Glutamatergic neuron (in vitro differentiated cells): ENCODE measurements around the gene CYP8B1. TPM values are rescaled to one million over a fixed set of nuclear protein-coding genes. Genes with fewer than 3 reads are reported as not detected.

ENCODE experiments used
- DNase-seq: peaks from one replicate; pipeline ENCODE4 v3.0.0; 2022
- H3K27ac Mint-ChIP-seq: one replicate; pipeline ENCODE4 v1.8.0; 2020; ENCODE audit warnings: mild to moderate bottlenecking, mixed read lengths, inconsistent platforms; ENCODE audit not compliant: unreplicated experiment
- H3K27me3 Mint-ChIP-seq: one replicate; pipeline ENCODE4 v1.8.0; 2020; ENCODE audit warnings: mild to moderate bottlenecking, moderate library complexity, mixed read lengths, inconsistent platforms; ENCODE audit not compliant: unreplicated experiment
- H3K36me3 Mint-ChIP-seq: one replicate; pipeline ENCODE4 v1.8.0; 2020; ENCODE audit warnings: mild to moderate bottlenecking, mixed read lengths, inconsistent platforms; ENCODE audit not compliant: unreplicated experiment
- H3K4me1 Mint-ChIP-seq: one replicate; pipeline ENCODE4 v1.8.0; 2020; ENCODE audit warnings: mild to moderate bottlenecking, low read depth, mixed read lengths, inconsistent platforms; ENCODE audit not compliant: unreplicated experiment
- H3K4me3 Mint-ChIP-seq: one replicate; pipeline ENCODE4 v1.8.0; 2020; ENCODE audit warnings: mild to moderate bottlenecking, mixed read lengths, inconsistent platforms; ENCODE audit not compliant: unreplicated experiment
- H3K9me3 Mint-ChIP-seq: one replicate; pipeline ENCODE4 v1.8.0; 2020; ENCODE audit warnings: mild to moderate bottlenecking, moderate library complexity, mixed read lengths, inconsistent platforms; ENCODE audit not compliant: unreplicated experiment
- total RNA-seq: library from RNA; stranded (reverse); fragmentation: NEBNext Ultra II Directional; extraction: Animal tissue kit (Norgen Biotek cat#: 25700); gene quantifications from one replicate; pipeline ENCODE4 v1.2.1, GENCODE V29; 2021; ENCODE audit not compliant: unreplicated experiment
- TF ChIP-seq, protein P1 (sequence below): fragments of 200-600 bp; sonication (generic); IDR thresholded peaks from one replicate; pipeline ENCODE4 v1.5.0; 2021; ENCODE audit not compliant: partially characterized antibody, unreplicated experiment

Gene CYP8B1
- total RNA-seq, 1 donor from 2014 or later: not detected

DNA sequence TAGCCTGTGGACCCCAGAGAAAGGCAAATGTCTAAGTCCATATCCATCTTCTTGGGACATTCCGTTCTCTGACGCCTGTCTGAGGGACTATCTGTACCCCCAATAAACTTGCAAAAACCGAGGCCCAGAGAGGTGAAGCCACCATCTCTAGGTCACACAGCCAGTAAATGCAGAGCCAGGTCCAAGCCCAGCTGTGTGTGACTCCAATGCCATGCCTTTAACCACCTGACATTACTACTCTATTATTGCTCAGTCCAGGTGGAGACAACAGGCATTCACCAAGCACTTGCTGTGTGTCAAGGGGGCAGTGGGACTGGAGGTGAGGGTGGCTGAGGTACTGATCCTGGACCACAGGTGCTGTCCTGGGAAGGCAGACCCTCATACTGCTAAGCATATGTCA lies 25.4 kb downstream of the CYP8B1 start:
- no peak overlapping the region for H3K4me3 Mint-ChIP-seq
- TF ChIP-seq, protein P1, sequence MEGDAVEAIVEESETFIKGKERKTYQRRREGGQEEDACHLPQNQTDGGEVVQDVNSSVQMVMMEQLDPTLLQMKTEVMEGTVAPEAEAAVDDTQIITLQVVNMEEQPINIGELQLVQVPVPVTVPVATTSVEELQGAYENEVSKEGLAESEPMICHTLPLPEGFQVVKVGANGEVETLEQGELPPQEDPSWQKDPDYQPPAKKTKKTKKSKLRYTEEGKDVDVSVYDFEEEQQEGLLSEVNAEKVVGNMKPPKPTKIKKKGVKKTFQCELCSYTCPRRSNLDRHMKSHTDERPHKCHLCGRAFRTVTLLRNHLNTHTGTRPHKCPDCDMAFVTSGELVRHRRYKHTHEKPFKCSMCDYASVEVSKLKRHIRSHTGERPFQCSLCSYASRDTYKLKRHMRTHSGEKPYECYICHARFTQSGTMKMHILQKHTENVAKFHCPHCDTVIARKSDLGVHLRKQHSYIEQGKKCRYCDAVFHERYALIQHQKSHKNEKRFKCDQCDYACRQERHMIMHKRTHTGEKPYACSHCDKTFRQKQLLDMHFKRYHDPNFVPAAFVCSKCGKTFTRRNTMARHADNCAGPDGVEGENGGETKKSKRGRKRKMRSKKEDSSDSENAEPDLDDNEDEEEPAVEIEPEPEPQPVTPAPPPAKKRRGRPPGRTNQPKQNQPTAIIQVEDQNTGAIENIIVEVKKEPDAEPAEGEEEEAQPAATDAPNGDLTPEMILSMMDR: no peak
- H3K27me3 Mint-ChIP-seq: peaks cover 2% of the 10 kb centered on the region
- H3K9me3 Mint-ChIP-seq: no peaks in the 10 kb centered on the region
- DNase-seq: no peak
- H3K4me1 Mint-ChIP-seq: no peaks in the 10 kb centered on the region
- H3K27ac Mint-ChIP-seq: no peak overlapping the region
- no peaks in the 10 kb centered on the region for H3K36me3 Mint-ChIP-seq

DNA sequence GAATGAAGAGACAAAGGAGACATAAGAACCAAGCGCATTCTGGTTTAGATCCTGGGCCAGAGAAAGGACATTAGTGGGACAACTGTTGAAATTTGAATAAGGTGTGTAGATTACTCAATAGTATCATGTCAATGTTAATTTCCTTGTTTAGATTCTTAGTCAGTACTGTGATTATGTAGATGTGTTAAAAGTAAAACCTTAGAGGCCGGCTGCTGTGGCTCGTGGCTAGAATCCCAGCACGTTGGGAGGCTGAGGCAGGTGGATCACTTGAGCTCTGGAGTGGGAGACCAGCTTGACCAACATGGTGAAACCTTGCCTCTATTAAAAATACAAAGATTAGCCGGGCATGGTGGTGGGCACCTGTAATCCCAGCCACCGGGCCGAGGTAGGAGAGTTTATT lies 26.7 kb downstream of the CYP8B1 start:
- Mint-ChIP-seq H3K4me1 (no peaks in the 10 kb centered on the region), H3K4me3 (no peak overlapping the region), H3K36me3 (no peaks in the 10 kb centered on the region), H3K9me3 (no peaks in the 10 kb centered on the region), H3K27ac (no peak overlapping the region), H3K27me3 (peaks cover 2% of the 10 kb centered on the region)
- TF ChIP-seq, protein P1: no peak
- DNase-seq: no peak

DNA sequence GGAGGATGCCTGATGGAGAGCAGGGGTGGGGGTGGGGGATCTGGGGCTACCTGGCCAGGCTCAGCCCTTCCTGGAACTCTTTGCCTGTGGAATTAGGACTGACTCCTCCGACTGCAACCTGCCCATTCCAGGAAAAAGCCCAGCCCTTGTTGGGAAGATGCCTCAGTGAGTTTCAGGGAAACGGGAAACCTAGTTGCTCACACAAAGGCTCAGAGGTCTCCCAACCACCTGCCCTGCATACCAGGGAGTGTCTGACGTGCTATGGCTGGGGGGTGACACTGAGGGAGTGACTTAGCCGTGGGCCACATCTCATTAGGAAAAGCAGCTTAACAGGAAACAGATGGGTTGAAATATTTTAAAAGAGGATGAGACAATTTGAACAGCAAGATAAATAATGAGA lies 27.9 kb downstream of the CYP8B1 start:
- TF ChIP-seq, protein P1: no peak
- Mint-ChIP-seq H3K27me3 (peaks cover 2% of the 10 kb centered on the region), H3K4me1 (no peaks in the 10 kb centered on the region), H3K9me3 (no peaks in the 10 kb centered on the region), H3K36me3 (no peaks in the 10 kb centered on the region), H3K4me3 (no peak overlapping the region), H3K27ac (no peak overlapping the region)
- DNase-seq: no peak

DNA sequence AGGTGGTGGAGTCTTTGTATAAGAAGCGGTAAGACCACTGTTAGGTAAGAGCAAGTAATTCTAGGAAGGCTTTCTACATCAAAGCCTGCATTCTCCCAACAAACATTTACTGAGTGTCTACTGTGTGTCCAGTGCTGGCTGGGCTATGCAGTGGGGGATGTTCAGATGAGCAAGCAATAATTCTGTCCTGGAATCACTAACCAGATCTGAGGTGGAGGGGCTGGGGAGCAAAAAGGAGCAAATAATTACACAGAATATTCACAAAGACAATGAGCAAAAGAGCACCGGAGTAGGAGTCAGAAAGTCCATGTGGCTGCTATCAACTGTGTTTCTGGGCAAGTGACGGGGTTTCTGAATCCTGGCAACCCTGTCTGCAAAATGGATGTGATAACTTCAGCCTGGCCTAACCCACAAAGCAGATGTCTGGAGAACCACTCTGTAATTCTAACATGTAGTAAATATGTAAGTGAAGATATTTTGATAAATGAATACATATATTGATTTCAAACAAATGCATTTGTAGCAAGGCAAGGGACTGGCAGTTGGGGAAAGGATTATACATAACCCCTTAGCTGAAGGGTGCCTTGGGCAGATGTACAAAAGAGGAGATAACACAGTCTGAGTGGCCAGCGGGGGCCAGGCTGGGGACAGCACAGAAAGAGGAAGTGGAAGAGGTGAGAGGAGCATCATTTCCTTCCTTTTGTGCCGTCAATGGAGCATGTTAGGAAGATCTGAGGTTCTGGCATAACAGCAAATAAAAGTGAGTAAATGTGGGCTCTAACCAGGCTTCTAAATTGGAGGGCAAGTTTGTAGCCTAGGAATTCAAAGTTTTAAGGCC lies 28.8 kb downstream of the CYP8B1 start:
- no peak overlapping the region for H3K27ac Mint-ChIP-seq

DNA sequence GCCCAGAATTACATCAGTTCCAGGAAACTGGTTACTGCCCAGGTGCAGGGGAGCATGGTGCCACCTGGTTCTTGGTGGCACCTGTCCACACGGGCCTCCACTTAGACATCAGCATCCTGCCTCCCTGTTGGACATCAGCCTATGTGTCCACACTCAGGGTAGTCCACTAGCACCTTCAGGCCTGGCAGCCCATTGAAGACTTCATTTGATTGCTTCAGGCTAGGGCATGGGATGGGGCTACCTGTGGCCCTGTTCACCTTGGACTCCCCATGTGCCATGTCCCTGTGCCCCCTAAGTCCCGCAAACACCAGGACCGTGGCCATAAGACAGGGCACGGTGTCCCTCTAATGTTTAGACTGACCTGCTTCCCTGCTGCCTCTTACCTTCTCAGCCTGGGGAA lies 30.9 kb downstream of the CYP8B1 start:
- TF ChIP-seq, protein P1: no peak
- H3K27me3 Mint-ChIP-seq: peaks cover 2% of the 10 kb centered on the region
- no peak overlapping the region for H3K4me3 Mint-ChIP-seq
- H3K4me1 Mint-ChIP-seq: no peaks in the 10 kb centered on the region
- no peaks in the 10 kb centered on the region for H3K9me3 Mint-ChIP-seq
- H3K27ac Mint-ChIP-seq: no peak overlapping the region
- DNase-seq: no peak
- H3K36me3 Mint-ChIP-seq: no peaks in the 10 kb centered on the region

More for the DNA sequence above, 28.8 kb downstream of the CYP8B1 start:
- H3K9me3 Mint-ChIP-seq: no peaks in the 10 kb centered on the region
- no peaks in the 10 kb centered on the region for H3K4me1 Mint-ChIP-seq
- H3K27me3 Mint-ChIP-seq: peaks cover 2% of the 10 kb centered on the region
- no peak overlapping the region for H3K4me3 Mint-ChIP-seq
- TF ChIP-seq, protein P1: no peak
- no peaks in the 10 kb centered on the region for H3K36me3 Mint-ChIP-seq
- no peak for DNase-seq
